GM12875 (cell line): Measurements from ENCODE around the gene MRPS11.
"Not testable (repeated sequence)": the region's sequence is repeated elsewhere in the genome, so short reads cannot be mapped to it uniquely, and the experiment has no call there.

Experiments
- H3K4me3 ChIP-seq: one replicate; pipeline ENCODE4 v1.5.1; 2011; ENCODE audit warnings: low read depth, low read length, control low read depth
- CTCF ChIP-seq: IDR thresholded peaks from 2 replicates; pipeline ENCODE4 v1.5.1; 2011; ENCODE audit warnings: low read depth, mild to moderate bottlenecking, control low read depth, inconsistent platforms, low read length, moderate library complexity, borderline replicate concordance; ENCODE audit not compliant: insufficient read depth

The MRPS11 gene

GRCh38 chr15:88470625-88471372 lies 3.3 kb downstream of the MRPS11 start:
- TF ChIP-seq CTCF = 0 out of 2 replicates have a peak, but pooled peaks have one; percentile 3
- no peak overlapping the region for H3K4me3 ChIP-seq

- no peak overlapping the region for H3K4me3 ChIP-seq
- no peak for TF ChIP-seq CTCF
Observed at GRCh38 chr15:88472225-88472624, 4.7 kb downstream of the MRPS11 start.

GRCh38 chr15:88473661-88474293 lies 6.3 kb downstream of the MRPS11 start:
- H3K4me3 ChIP-seq = not testable (repeated sequence)

GRCh38 chr15:88476635-88477060 lies 9.1 kb downstream of the MRPS11 start:
- H3K4me3 ChIP-seq = no peak overlapping the region
- TF ChIP-seq CTCF = peak; percentile 57

- no peak for TF ChIP-seq CTCF
Observed at GRCh38 chr15:88477126-88477525, 9.6 kb downstream of the MRPS11 start.

GRCh38 chr15:88477904-88478303 lies 10.4 kb downstream of the MRPS11 start:
- no peak for TF ChIP-seq CTCF
- no peak overlapping the region for H3K4me3 ChIP-seq

More at GRCh38 chr15:88477126-88477525, 9.6 kb downstream of the MRPS11 start:
- no peak overlapping the region for H3K4me3 ChIP-seq

GRCh38 chr15:88479169-88479568 lies 11.7 kb downstream of the MRPS11 start:
- no peak for TF ChIP-seq CTCF
- no peak overlapping the region for H3K4me3 ChIP-seq
